WERI-Rb-1 (cell line): ENCODE measurements around the gene SYTL2.

Experiments used
- DNase-seq: peaks from one replicate; pipeline ENCODE4 v3.0.0-alpha.2; 2020
- H3K27ac ChIP-seq: fragments of 250-450 bp; sonication (Bioruptor Pico); 2 replicates; pipeline ENCODE4 v1.5.1; 2020; ENCODE audit warnings: mild to moderate bottlenecking, moderate library complexity
- H3K27me3 ChIP-seq: fragments of 250-450 bp; sonication (Bioruptor Pico); 2 replicates; pipeline ENCODE4 v1.5.1; 2021; ENCODE audit warnings: mild to moderate bottlenecking, low read depth, moderate library complexity; ENCODE audit not compliant: insufficient read depth, severe bottlenecking
- H3K36me3 ChIP-seq: fragments of 250-450 bp; sonication (Bioruptor Pico); 2 replicates; pipeline ENCODE4 v1.5.1; 2020; ENCODE audit warnings: mild to moderate bottlenecking, moderate library complexity
- H3K4me3 ChIP-seq: 2 replicates; pipeline ENCODE4 v1.5.1; 2011; ENCODE audit warnings: low read depth, mild to moderate bottlenecking, control low read depth, low read length
- H3K9me3 ChIP-seq: fragments of 250-450 bp; sonication (Bioruptor Pico); 2 replicates; pipeline ENCODE4 v1.5.1; 2021; ENCODE audit warnings: mild to moderate bottlenecking, moderate library complexity; ENCODE audit not compliant: severe bottlenecking
- TF ChIP-seq, protein P1 (sequence below): IDR thresholded peaks from 2 replicates; pipeline ENCODE4 v1.5.1; 2011; ENCODE audit warnings: low read depth, mild to moderate bottlenecking, control low read depth, inconsistent platforms, low read length

SYTL2 gene

DNA sequence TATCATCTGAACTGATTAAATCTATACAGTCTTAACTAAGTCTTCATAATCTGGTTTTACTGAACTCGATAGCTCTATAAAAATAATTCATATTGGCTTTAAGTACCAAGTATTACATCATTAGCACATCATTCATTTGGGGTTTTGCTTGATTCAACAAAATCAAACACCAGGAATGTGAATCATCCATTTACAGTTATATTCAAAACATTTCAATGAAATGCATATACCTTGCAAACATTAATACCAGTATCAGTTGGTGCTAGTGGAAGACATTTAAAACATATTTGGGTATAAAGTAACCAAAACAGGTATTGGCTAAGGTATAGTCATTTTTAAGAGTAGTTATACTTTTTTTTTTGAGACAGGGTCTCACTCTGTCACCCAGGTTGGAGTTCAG lies 112.7 kb downstream of the SYTL2 start:
- Histone ChIP-seq H3K36me3 (no peaks in the 10 kb centered on the region), H3K27me3 (no peaks in the 10 kb centered on the region), H3K27ac (no peak overlapping the region), H3K9me3 (no peaks in the 10 kb centered on the region), H3K4me3 (no peak overlapping the region)
- TF ChIP-seq, protein P1, sequence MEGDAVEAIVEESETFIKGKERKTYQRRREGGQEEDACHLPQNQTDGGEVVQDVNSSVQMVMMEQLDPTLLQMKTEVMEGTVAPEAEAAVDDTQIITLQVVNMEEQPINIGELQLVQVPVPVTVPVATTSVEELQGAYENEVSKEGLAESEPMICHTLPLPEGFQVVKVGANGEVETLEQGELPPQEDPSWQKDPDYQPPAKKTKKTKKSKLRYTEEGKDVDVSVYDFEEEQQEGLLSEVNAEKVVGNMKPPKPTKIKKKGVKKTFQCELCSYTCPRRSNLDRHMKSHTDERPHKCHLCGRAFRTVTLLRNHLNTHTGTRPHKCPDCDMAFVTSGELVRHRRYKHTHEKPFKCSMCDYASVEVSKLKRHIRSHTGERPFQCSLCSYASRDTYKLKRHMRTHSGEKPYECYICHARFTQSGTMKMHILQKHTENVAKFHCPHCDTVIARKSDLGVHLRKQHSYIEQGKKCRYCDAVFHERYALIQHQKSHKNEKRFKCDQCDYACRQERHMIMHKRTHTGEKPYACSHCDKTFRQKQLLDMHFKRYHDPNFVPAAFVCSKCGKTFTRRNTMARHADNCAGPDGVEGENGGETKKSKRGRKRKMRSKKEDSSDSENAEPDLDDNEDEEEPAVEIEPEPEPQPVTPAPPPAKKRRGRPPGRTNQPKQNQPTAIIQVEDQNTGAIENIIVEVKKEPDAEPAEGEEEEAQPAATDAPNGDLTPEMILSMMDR = no peak
- DNase-seq = no peak

DNA sequence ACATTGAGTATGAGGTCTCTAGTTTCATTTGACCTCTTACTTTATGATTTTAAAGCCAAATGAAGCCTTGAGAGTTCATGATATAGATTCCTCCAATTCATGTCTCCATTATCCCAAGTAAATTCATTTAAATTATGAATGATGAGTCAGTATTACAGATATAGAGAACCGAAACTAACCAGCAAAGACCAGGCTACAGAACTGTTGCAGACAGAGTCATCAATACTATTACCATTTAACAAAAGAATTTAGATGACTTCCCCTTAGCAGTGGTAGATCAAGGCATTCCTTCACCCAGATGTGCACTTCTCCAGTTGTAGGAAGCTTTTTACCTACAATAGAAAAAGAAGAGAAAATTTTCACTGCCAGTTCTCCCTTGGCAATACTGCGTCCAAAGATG lies 113.2 kb downstream of the SYTL2 start:
- no peaks in the 10 kb centered on the region for H3K36me3 ChIP-seq
- H3K9me3 ChIP-seq = no peaks in the 10 kb centered on the region

DNA sequence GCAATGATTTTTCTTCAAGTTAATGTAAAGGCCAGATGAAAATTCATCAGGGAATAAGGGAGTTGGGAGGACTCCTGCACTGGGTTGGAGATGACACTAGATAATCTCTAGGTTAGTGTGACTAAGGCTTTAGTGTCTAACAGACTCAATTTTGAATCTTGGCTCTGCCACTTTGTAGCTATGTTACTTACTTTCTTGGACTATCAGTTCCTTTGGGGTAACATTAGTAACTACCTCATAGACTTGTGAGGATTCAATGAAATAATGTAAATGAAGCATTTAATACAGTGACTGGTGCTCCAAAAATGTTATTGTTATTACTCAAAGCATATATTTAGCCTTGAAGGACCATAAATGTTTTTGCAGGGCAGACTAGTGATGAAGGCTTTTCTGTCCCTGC lies 115.4 kb downstream of the SYTL2 start:
- H3K27me3 ChIP-seq = no peaks in the 10 kb centered on the region
- no peak overlapping the region for H3K27ac ChIP-seq
- DNase-seq = no peak
- H3K36me3 ChIP-seq = no peaks in the 10 kb centered on the region
- TF ChIP-seq, protein P1 = no peak
- H3K4me3 ChIP-seq = no peak overlapping the region
- no peaks in the 10 kb centered on the region for H3K9me3 ChIP-seq

More for the DNA sequence above, 113.2 kb downstream of the SYTL2 start:
- no peak for DNase-seq
- Histone ChIP-seq H3K27ac (no peak overlapping the region), H3K27me3 (no peaks in the 10 kb centered on the region), H3K4me3 (no peak overlapping the region)
- TF ChIP-seq, protein P1 = no peak

DNA sequence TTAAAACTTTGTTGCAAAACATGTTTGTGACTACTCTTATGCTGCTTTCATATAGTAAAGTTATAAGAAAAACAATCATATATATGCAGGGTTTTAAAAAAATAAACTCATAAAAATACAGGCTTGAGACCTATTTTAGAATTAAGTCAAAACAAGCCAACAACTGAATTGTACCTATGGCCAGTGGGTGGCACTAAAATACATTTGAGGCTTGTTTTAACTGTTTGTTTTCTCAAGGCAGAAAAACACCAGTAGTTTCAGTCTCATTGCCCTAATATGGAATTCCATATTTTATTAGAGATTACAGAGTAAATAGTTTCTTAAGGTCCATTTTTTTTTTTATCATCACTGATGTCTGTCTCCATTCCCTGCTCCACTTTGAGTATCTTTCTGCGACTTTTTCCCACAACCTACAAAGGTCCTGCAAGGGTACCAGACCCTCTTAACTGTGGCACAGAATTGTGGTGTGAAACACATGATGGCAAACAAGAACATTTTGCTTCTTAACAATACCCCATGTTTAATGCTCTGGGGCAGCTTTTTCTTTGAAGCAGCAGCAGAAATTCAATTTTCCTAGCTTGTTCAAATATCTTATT lies 116.5 kb downstream of the SYTL2 start:
- no peak for DNase-seq
- Histone ChIP-seq H3K9me3 (no peaks in the 10 kb centered on the region), H3K27ac (no peak overlapping the region), H3K36me3 (no peaks in the 10 kb centered on the region), H3K4me3 (no peak overlapping the region), H3K27me3 (no peaks in the 10 kb centered on the region)
- TF ChIP-seq, protein P1 = peak; percentile 39; the same call in 1 of the 2 replicates

DNA sequence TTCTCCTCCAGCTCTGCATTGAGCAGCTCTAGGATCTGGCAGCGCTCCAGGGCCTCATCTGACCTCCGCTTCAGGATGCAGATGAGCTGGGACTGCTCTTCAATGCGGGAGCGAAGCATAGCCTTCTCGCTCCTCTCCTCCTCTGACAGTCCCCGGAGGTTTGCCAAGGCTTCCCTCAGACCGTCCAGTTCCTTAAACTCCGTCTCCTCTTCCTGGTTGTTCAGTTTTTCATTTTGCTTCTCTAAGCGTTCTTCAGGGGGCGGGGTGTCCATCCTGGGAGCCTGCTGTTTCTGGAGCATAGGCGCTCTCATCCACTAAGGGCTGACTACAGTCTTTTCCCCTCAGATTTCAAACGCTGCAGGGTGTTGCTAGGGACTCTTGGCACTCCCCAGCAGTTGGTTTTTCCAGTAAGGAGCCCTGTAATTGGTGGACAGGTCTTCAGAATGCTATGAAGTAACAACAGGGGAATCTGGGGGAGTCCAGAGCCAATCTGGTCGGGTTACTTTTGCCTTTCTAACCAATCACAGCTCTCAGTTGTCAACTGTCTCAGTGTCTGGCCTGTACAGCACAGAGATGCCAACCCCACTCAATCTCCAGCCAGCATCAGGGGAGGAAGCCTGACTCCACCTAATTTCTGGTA lies 125.0 kb downstream of the SYTL2 start, which contains the start of gene CCDC89:
Gene CCDC89 (minus strand): TSS at position 376 of the 640 bp plus-strand sequence. CDS start 65 bp downstream, at position 311.
- H3K27me3 ChIP-seq = no peaks in the 10 kb centered on the region
- DNase-seq = no peak
- TF ChIP-seq, protein P1 = no peak
- no peak within 1 kb of the TSS for H3K27ac ChIP-seq
- no peaks in the 10 kb centered on the region for H3K36me3 ChIP-seq
- no peaks in the 10 kb centered on the region for H3K9me3 ChIP-seq
- no peak within 1 kb of the TSS for H3K4me3 ChIP-seq
